A549 (cell line): Measurements from ENCODE around the gene ITGA11.

ENCODE experiments used
- CTCF ChIP-seq: fragments of >200 bp; sonication (Bioruptor Twin); formaldehyde crosslinking; IDR thresholded peaks from 3 replicates; pipeline ENCODE4 v1.5.1; 2016
- KDM5A ChIP-seq: fragments of 200-600 bp; sonication (generic); IDR thresholded peaks from 2 replicates; pipeline ENCODE4 v1.6.1; 2016; ENCODE audit warnings: antibody characterized with exemption, mild to moderate bottlenecking
- USF2 ChIP-seq: fragments of 450-650 bp; IDR thresholded peaks from 2 replicates; pipeline ENCODE4 v1.6.1; 2014; ENCODE audit warnings: antibody characterized with exemption

- no peak for TF ChIP-seq CTCF
- no peak for TF ChIP-seq KDM5A
- TF ChIP-seq USF2: no peak
These were observed 37.4 kb upstream of the ITGA11 start for GRCh38 chr15:68469162-68470048.
